ENCODE results near the gene SLC24A1.
"Not testable (repeated sequence)": the region's sequence is repeated elsewhere in the genome, so short reads cannot be mapped to it uniquely, and the experiment has no call there.

Gene SLC24A1

GRCh38 chr15:65621638-65622037 is at the start of gene SLC24A1:
Gene SLC24A1, plus strand, starts transcription at chr15:65621938. Its CDS starts 2,143 bp downstream, at chr15:65624081.
- DNase-seq, result no peak

DNA sequence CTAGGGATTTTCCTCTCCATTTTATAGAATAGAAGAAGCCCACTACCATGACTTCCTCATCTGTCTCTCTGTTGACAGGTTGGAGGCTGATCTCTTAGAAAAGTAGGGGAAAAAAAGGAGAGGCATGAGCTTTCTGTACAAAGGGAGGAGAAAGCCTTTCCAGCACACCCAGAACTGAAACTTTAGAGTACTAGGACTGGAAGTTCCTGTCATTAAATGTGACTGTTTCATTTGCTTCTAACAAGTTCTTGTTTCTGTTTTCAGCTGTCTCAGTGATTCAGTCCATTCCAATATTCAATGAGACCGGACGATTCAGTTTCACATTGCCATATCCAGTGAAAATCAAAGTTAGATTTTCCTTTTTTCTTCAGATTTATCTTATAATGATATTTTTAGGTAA is 49.8 kb upstream of the SLC24A1 start:
- DNase-seq, result no peak

GRCh38 chr15:65576664-65577063 is 45.1 kb upstream of the SLC24A1 start:
- no peak for DNase-seq

- DNase-seq, result no peak
Observed at GRCh38 chr15:65577129-65577996, 44.4 kb upstream of the SLC24A1 start.

DNA sequence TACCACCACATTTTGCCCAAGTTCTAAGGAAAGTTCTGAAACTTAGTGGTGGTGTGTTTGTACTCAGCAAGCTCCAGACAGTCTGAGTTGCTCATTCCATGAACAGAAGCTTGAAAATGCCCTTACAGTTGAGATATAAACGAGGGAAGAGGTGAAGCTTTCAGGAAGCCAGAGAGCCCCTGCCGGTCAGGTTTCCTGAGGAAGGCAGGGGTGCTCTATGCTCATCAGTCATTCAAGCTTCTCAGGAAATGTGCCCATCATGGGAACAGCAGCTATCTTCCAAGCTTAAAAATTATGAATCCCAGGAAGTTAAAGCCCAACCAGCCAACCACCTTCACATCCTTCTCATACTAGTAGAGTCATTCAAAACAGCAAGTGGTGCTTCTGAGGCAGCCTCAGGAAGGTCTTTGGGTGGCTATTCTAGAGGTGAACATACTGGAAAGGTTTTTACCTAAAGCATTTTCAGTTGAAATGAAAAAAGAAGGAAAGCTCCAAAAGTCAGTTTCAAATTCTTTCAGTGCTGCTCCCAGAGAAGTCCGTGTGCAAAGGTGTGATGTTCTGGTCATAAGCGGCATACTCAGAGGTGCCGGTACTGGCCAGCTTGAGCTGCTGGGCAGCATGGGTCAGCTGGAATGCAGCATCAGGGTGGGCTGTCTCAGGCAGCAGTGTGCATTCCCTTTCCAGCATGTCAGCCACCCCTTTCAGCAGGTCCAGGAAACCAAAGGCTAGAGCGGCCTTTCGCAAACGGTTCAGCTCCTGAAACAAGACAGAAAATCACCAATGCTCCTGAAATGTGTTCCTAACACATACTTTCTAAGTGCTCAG is 42.6 kb upstream of the SLC24A1 start:
- DNase-seq, result no peak

GRCh38 chr15:65579762-65580161 is 42.0 kb upstream of the SLC24A1 start:
- no peak for DNase-seq

GRCh38 chr15:65580287-65580686 is 41.5 kb upstream of the SLC24A1 start:
- no peak for DNase-seq

DNA sequence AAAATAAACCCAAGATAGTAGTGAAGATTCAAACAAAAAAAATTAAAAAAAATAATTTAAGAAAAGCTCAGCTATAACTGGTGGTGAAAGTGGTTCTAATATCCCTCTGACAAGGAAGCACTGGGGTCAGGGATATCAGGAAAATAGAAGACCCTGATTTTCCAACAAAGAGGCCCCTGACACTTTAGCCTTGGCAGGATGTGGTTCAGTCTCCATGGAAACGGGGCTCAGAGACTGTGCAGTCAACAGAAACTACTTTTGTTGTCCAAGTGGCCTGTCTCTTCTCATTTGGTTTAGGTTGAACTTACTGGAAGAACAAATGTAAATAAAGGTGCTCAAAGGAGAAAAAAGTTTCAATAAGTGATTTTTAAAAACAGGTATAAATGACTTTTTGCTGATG is 38.0 kb upstream of the SLC24A1 start:
- no peak for DNase-seq

GRCh38 chr15:65584241-65584640 is 37.5 kb upstream of the SLC24A1 start:
- DNase-seq, result no peak

DNA sequence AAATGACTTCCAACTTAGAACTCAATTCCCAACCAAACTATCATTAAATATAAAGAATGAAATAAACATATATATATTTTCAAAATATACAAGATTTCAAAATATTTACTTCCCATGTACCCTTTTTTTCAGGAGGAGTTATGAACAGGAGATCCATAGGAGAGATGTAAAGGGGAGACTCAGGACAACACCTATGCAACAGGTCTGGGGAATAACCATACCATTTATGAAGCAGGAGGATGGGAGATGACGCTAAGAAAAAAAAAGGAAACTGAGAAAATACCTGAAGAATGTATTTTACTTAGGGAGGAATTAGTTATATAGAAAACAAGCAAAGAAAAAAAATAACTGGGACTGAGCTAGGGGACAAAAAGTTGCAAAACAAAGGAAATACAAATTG is 34.6 kb upstream of the SLC24A1 start:
- no peak for DNase-seq

DNA sequence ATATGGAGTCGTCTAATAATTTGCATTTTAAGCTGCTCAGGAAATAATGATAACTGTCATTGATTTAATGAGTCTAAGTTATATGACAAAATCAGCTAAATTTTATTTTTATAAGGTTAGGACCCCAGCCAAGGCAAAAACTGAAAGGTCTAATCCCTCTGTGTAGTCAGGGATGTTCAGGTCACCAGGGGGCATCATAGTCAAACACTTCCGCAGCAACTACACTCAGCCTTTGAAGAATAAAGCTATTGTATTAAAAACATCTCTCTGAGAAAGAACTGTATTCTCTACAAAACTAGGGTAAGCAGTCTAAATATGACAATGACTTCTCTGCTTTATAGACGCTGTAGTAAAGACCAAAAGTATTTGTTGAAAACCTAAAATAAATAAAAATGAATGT is 25.8 kb upstream of the SLC24A1 start:
- DNase-seq, result no peak

- no peak for DNase-seq
Observed at GRCh38 chr15:65598468-65598867, 23.3 kb upstream of the SLC24A1 start.

GRCh38 chr15:65599677-65600076 is 22.1 kb upstream of the SLC24A1 start:
- no peak for DNase-seq

GRCh38 chr15:65603134-65603533 is 18.6 kb upstream of the SLC24A1 start:
- DNase-seq, result no peak

GRCh38 chr15:65603559-65603958 is 18.2 kb upstream of the SLC24A1 start:
- no peak for DNase-seq

GRCh38 chr15:65610871-65611718 is 10.6 kb upstream of the SLC24A1 start, which contains the start of gene INTS14:
Gene INTS14, minus strand, starts transcription at chr15:65611131. Its CDS starts 3,751 bp downstream, at chr15:65607380.
- peak; percentile 95 for DNase-seq

DNA sequence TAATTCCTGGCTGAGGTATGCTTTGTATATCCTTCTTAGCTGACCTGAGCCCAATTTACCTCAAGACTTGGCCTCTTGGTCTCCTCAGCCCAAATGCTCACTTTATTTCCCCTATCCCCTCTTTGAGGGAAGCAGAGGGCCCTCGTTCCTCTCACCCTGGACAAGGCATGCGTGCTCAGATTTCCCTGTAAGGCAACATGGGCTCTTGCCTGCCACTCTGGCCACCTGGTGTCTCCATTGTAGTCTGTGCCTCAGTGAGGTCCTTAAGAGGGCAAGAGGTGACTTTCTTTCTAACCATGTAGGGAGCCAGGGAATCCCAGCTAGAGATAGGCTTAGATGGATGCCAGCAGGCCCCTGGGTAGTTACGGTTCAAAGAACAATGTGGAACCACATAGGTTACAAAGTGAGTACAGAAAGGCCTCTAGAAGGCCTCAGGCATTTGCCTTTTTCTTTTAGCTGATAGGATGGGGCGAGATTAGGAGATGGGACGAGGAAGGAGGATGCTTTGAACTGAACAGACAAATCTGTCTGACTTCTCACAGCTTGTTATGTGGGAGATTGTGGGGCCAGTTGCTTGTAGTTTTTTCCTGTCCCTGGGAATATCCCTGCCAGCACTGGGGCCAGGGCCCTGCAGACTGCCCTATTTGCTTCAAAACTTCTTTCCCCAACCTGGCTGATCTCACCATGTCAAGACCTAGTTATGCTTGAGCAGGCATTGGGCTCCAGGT is 9.7 kb upstream of the SLC24A1 start:
- DNase-seq, result peak; percentile 4

DNA sequence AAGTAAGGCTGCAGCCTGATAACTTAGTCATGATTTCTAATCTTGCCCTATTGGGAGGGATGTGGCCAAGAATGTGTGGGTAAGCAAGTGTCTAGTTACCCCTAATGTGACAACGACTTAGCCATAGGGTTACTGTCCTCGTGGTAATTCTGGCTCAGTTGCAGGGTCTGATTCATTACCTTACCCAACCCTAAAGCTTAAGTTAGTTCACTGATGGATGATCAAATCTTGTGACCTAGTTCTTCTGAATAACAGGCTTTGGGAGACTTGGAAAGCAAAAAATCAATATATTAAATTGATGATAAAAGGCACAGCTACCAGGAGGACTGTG is 9.2 kb upstream of the SLC24A1 start:
- no peak for DNase-seq

- DNase-seq, result no peak
Observed at GRCh38 chr15:65612949-65613744, 8.6 kb upstream of the SLC24A1 start.

- DNase-seq, result not testable (repeated sequence)
Observed at GRCh38 chr15:65615887-65616286, 5.9 kb upstream of the SLC24A1 start.

DNA sequence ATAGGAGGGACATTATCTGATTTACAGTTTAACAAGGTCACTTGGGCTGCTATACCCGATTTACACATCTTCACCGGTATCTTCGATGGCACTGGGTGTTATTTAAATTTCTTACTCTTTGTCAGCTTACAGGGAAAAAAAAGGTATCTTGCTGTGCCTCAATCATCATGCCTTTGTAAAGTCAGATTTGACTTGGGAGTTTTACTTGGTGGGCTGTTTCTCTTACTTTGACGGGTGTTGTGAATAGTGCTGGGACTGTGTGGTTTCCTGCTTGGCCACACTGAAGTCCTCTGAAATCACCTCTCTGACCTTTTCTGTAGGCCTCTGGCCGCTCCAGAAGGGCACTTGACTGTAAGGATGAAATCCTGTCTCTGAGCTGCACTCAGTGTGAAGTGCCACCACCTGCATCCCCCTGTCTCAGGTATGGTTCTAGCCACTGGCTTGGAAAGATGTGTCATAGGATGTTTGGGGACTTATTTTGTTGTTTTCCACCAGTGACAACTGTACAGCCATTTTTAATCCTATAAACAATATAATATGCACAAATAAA is 3.1 kb upstream of the SLC24A1 start:
- DNase-seq, result no peak

All from NCI-H146 (cell line).